IMR-90 (cell line): Measurements from ENCODE around the gene DAAM2. TPM values are rescaled to one million over a fixed set of nuclear protein-coding genes. Genes with fewer than 3 reads are reported as not detected.
A peak's percentile ranks its signal among the peaks of the same experiment; 100 is the strongest.

ENCODE experiments used
- ATAC-seq: fragments of 200-7000 bp; cut with Tn5 transposase; 2 replicates; pipeline ENCODE4 v1.9.1; 2020; ENCODE audit warnings: low read depth, mild to moderate bottlenecking, moderate library complexity
- BruUV-seq: library from RNA; stranded (reverse); fragments of 400-500 nt; replicated peaks from 2 replicates; lab custom pipeline; 2021; lab: Mats Ljungman, UMichigan
- CTCF ChIA-PET: fragments of 300-600 bp; formaldehyde crosslinking; extraction: SDS; loops from one replicate; lab custom pipeline; 2021; ENCODE audit warnings: antibody characterized with exemption; lab: Yijun Ruan, JAX
- POLR2A ChIA-PET: fragments of 300-600 bp; sonication (Branson Sonifier 250); formaldehyde crosslinking; loops from one replicate; lab custom pipeline; 2022; ENCODE audit warnings: antibody characterized with exemption; ENCODE audit not compliant: unreplicated experiment; lab: Charles Lee
- DNase-seq: peaks from one replicate; pipeline ENCODE4 v3.0.0; 2013
- H2AFZ ChIP-seq: replicated peaks from 2 replicates; pipeline ENCODE3; 2013; ENCODE audit warnings: low read length, mild to moderate bottlenecking; ENCODE audit not compliant: poor library complexity
- H2AK5ac ChIP-seq: 2 replicates; pipeline ENCODE4 v1.6.1; 2013; ENCODE audit warnings: low read depth, low read length, inconsistent platforms
- H2AK9ac ChIP-seq: replicated peaks from 2 replicates; pipeline ENCODE3; 2013; ENCODE audit warnings: mild to moderate bottlenecking, low read depth, low read length, moderate library complexity; ENCODE audit not compliant: poor library complexity
- H2BK120ac ChIP-seq: 2 replicates; pipeline ENCODE4 v1.6.1; 2013; ENCODE audit warnings: low read depth, low read length, inconsistent platforms
- H2BK15ac ChIP-seq: 3 replicates; pipeline ENCODE4 v1.6.1; 2013; ENCODE audit warnings: low read depth, low read length, inconsistent platforms
- H2BK20ac ChIP-seq: 2 replicates; pipeline ENCODE4 v1.6.1; 2013; ENCODE audit warnings: low read depth, mild to moderate bottlenecking, inconsistent platforms, low read length, moderate library complexity
- H2BK5ac ChIP-seq: 2 replicates; pipeline ENCODE4 v1.6.1; 2013; ENCODE audit warnings: mild to moderate bottlenecking, low read depth, low read length, inconsistent platforms; ENCODE audit not compliant: poor library complexity, severe bottlenecking
- H3K14ac ChIP-seq: replicated peaks from 2 replicates; pipeline ENCODE4 v1.6.1; 2013; ENCODE audit warnings: low read depth, low read length, inconsistent platforms
- H3K18ac ChIP-seq: 2 replicates; pipeline ENCODE4 v1.6.1; 2013; ENCODE audit warnings: low read depth, low read length, control low read depth
- H3K23ac ChIP-seq: 2 replicates; pipeline ENCODE4 v1.6.1; 2013; ENCODE audit warnings: low read depth, low read length, inconsistent platforms
- H3K27ac ChIP-seq: 2 replicates; pipeline ENCODE4 v1.5.1; 2013; ENCODE audit warnings: mild to moderate bottlenecking, control low read depth, low read length; ENCODE audit not compliant: insufficient read depth
- H3K27me3 ChIP-seq: 2 replicates; pipeline ENCODE4 v1.6.1; 2013; ENCODE audit warnings: low read length; ENCODE audit not compliant: control insufficient read depth, insufficient read depth
- H3K36me3 ChIP-seq: 2 replicates; pipeline ENCODE4 v1.6.1; 2013; ENCODE audit warnings: low read length, mixed read lengths; ENCODE audit not compliant: control insufficient read depth, insufficient read depth
- H3K4ac ChIP-seq: 2 replicates; pipeline ENCODE4 v1.6.1; 2013; ENCODE audit warnings: low read depth, low read length, inconsistent platforms
- H3K4me1 ChIP-seq: 2 replicates; pipeline ENCODE4 v1.6.1; 2013; ENCODE audit warnings: low read length, mixed read lengths; ENCODE audit not compliant: control insufficient read depth, insufficient read depth
- H3K4me2 ChIP-seq: 2 replicates; pipeline ENCODE4 v1.6.1; 2013; ENCODE audit warnings: low read depth, mild to moderate bottlenecking, control low read depth, low read length, moderate library complexity
- H3K4me3 ChIP-seq: 2 replicates; pipeline ENCODE4 v1.5.1; 2013; ENCODE audit warnings: low read depth, mild to moderate bottlenecking, control low read depth, low read length, moderate library complexity; ENCODE audit not compliant: insufficient read depth
- H3K56ac ChIP-seq: 2 replicates; pipeline ENCODE4 v1.6.1; 2013; ENCODE audit warnings: low read length, inconsistent platforms; ENCODE audit not compliant: insufficient read depth; ENCODE audit errors: extremely low read depth
- H3K79me1 ChIP-seq, 2 experiments: 2 replicates each; pipeline ENCODE4 v1.6.1; 2013; ENCODE audit warnings: low read length in 2 of 2, inconsistent platforms in 1 of 2, low read depth in 1 of 2
- H3K9ac ChIP-seq: 2 replicates; pipeline ENCODE4 v1.6.1; 2013; ENCODE audit warnings: low read depth, low read length, control low read depth
- H3K9me1 ChIP-seq: 2 replicates; pipeline ENCODE4 v1.6.1; 2013; ENCODE audit warnings: low read length, inconsistent platforms; ENCODE audit not compliant: insufficient read depth
- H3K9me3 ChIP-seq: 2 replicates; pipeline ENCODE4 v1.6.1; 2013; ENCODE audit warnings: low read length; ENCODE audit not compliant: control insufficient read depth, insufficient read depth
- H4K20me1 ChIP-seq: 2 replicates; pipeline ENCODE4 v1.6.1; 2013; ENCODE audit warnings: low read length, inconsistent platforms; ENCODE audit not compliant: insufficient read depth
- H4K5ac ChIP-seq: 2 replicates; pipeline ENCODE4 v1.6.1; 2013; ENCODE audit warnings: mild to moderate bottlenecking, low read depth, low read length, control low read depth
- H4K8ac ChIP-seq, 2 experiments: 2 replicates each; pipeline ENCODE4 v1.6.1; 2013; ENCODE audit warnings: low read depth in 2 of 2, low read length in 2 of 2, control low read depth in 1 of 2, inconsistent platforms in 1 of 2
- H4K91ac ChIP-seq: 2 replicates; pipeline ENCODE4 v1.6.1; 2013; ENCODE audit warnings: low read depth, low read length, inconsistent platforms; ENCODE audit not compliant: insufficient read depth
- BHLHE40 ChIP-seq: fragments of 150-350 bp; IDR thresholded peaks from 2 replicates; pipeline ENCODE4 v1.6.1; 2016; ENCODE audit warnings: mild to moderate bottlenecking, low read depth, low read length
- CEBPB ChIP-seq: IDR thresholded peaks from 2 replicates; pipeline ENCODE4 v1.6.1; 2012; ENCODE audit warnings: low read depth, low read length, improper control_type of control experiment
- CHD1 ChIP-seq: IDR thresholded peaks from 2 replicates; pipeline ENCODE4 v1.6.1; 2012; ENCODE audit warnings: low read depth, low read length, improper control_type of control experiment
- ELK1 ChIP-seq: fragments of 150-350 bp; IDR thresholded peaks from 2 replicates; pipeline ENCODE4 v1.6.1; 2016; ENCODE audit warnings: low read depth, mild to moderate bottlenecking, low read length, moderate library complexity, borderline replicate concordance
- FOS ChIP-seq: fragments of 150-350 bp; IDR thresholded peaks from 2 replicates; pipeline ENCODE4 v1.6.1; 2016; ENCODE audit warnings: low read depth, low read length
- MAFK ChIP-seq: IDR thresholded peaks from 2 replicates; pipeline ENCODE4 v1.6.1; 2012; ENCODE audit warnings: low read depth, low read length, improper control_type of control experiment
- MAZ ChIP-seq: IDR thresholded peaks from 2 replicates; pipeline ENCODE4 v1.6.1; 2012; ENCODE audit warnings: low read depth, mild to moderate bottlenecking, low read length, improper control_type of control experiment, moderate library complexity, borderline replicate concordance
- MXI1 ChIP-seq: IDR thresholded peaks from 2 replicates; pipeline ENCODE4 v1.6.1; 2012; ENCODE audit warnings: low read depth, mild to moderate bottlenecking, low read length, moderate library complexity, borderline replicate concordance
- NFE2L2 ChIP-seq: fragments of 150-350 bp; IDR thresholded peaks from 2 replicates; pipeline ENCODE4 v1.6.1; 2016; ENCODE audit warnings: low read depth, mild to moderate bottlenecking, low read length
- POLR2A ChIP-seq: IDR thresholded peaks from 2 replicates; pipeline ENCODE4 v1.6.1; 2012; ENCODE audit warnings: mild to moderate bottlenecking, low read depth, low read length
- RAD21 ChIP-seq: IDR thresholded peaks from 2 replicates; pipeline ENCODE4 v1.6.1; 2012; ENCODE audit warnings: low read length, improper control_type of control experiment
- RCOR1 ChIP-seq: IDR thresholded peaks from 2 replicates; pipeline ENCODE4 v1.6.1; 2012; ENCODE audit warnings: mild to moderate bottlenecking, low read length, improper control_type of control experiment; ENCODE audit not compliant: insufficient replicate concordance
- RFX5 ChIP-seq: IDR thresholded peaks from 2 replicates; pipeline ENCODE4 v1.8.0; 2012; ENCODE audit warnings: low read depth, mild to moderate bottlenecking, low read length, moderate library complexity
- SMC3 ChIP-seq: fragments of 150-350 bp; IDR thresholded peaks from 2 replicates; pipeline ENCODE4 v1.6.1; 2016; ENCODE audit warnings: low read depth, mild to moderate bottlenecking, antibody characterized with exemption, low read length, moderate library complexity
- USF2 ChIP-seq: fragments of 150-350 bp; IDR thresholded peaks from 2 replicates; pipeline ENCODE4 v1.6.1; 2017; ENCODE audit warnings: mild to moderate bottlenecking, antibody characterized with exemption, low read length, low read depth
- WGBS, 2 experiments: methylation state at CpG; one replicate each; pipeline versions ENCODE4 v1.1.5 to v1.1.7; 2013; ENCODE audit warnings: missing lambda C conversion rate in 2 of 2; ENCODE audit not compliant: insufficient read length in 1 of 2; ENCODE audit errors: extremely low coverage in 2 of 2; 5-methylcytosine and 5-hydroxymethylcytosine counted together
- dilution Hi-C: fragments of 300-500 bp; cut with HindIII; formaldehyde crosslinking; loops from one replicate; pipeline ENCODE4 v1.14.3; 2018; ENCODE audit warnings: low sequenced_read_pairs; ENCODE audit not compliant: unreplicated experiment
- in situ Hi-C: fragments of 300-500 bp; cut with MboI; formaldehyde crosslinking; loops from 3 replicates; pipeline ENCODE4 v1.14.3; 2019; ENCODE audit warnings: low sequenced_read_pairs, inconsistent platforms, mixed read lengths
- intact Hi-C: fragments of 100-400 bp; cut with micrococcal nuclease; formaldehyde crosslinking; loops from 2 replicates; pipeline ENCODE4 v1.10.0; 2022
- polyA plus RNA-seq, 3 experiments: library from polyadenylated mRNA; depleted of rRNA; stranded (reverse); fragments of >200 nt; gene quantifications; 2 replicates each; pipeline ENCODE4 v1.2.3, GENCODE V29; 2012; ENCODE audit warnings: low replicate concordance in 1 of 3
- total RNA-seq: library from RNA; depleted of rRNA; stranded (reverse); fragments of >200 nt; gene quantifications from 2 replicates; pipeline ENCODE4 v1.2.3, GENCODE V29; 2012
- TF ChIP-seq, protein P1 (sequence below): conservative IDR thresholded peaks from 2 replicates; pipeline ENCODE4 v1.5.1; 2012; ENCODE audit warnings: mild to moderate bottlenecking, low read depth, low read length, improper control_type of control experiment

DAAM2 gene
- total and polyA plus RNA-seq, 2 of the 4 experiments (the other 2 are of a cell fraction): 11.2 to 12.9 TPM

DNA sequence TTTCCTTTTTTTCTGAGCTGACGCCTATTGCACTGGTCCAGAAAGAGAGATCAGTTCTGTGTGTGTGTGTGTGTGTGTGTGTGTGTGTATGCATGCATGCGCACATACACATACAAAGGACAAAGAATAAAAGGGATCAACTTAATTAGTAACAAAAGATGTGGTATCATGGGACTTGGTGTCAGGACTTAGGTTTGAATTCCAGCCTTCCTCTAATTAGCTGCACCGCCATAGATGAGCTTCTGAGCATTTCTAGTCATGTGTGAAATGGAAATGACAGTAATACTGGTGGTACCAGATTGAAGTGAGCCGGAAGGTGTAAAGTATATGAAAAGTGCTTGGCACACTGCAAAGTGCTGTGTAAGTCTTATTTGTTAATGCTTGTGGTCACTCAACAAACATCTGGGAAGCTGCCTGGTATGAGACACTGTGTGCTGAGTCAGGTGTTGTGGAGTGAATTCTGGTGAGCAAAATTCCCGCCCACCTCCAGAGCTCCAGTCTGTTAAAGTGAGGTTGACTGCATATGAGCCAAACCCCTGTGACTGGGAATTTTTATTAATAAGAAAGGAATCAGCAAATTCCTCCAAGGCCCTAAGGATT is 12.4 kb downstream of the DAAM2 start:
- no peaks in the 10 kb centered on the region for H3K36me3 ChIP-seq
- H2BK20ac ChIP-seq: no peak overlapping the region
- no CpG with 5 or more reads among the region's 5 CpGs for WGBS, 2 experiments
- no peak overlapping the region for H2BK15ac ChIP-seq
- in situ Hi-C loops: no loop called here
- H3K23ac ChIP-seq: no peak overlapping the region
- H2BK120ac ChIP-seq: no peak overlapping the region; the same call in 1 of the 2 replicates
- no peak overlapping the region for H2AK5ac ChIP-seq
- H3K4me2 ChIP-seq: no peak overlapping the region
- H4K91ac ChIP-seq: no peak overlapping the region
- no peak overlapping the region for H3K56ac ChIP-seq
- peaks cover 14% of the 10 kb centered on the region for H3K4me1 ChIP-seq
- DNase-seq: peak; percentile 77
- H3K9me3 ChIP-seq: no peaks in the 10 kb centered on the region
- intact Hi-C loops: no loop called here
- dilution Hi-C loops: no loop called here
- H3K4ac ChIP-seq: no peak overlapping the region
- no peak overlapping the region for H3K14ac ChIP-seq
- H3K9me1 ChIP-seq: peaks cover 4% of the 10 kb centered on the region; the same call in 1 of the 2 replicates
- no peak overlapping the region for H3K9ac ChIP-seq
- BruUV-seq: no TSS peak
- H4K8ac ChIP-seq: no peak overlapping the region
- CTCF ChIA-PET: no interaction called here
- no peak overlapping the region for H3K4me3 ChIP-seq
- H2BK5ac ChIP-seq: no peak overlapping the region
- no peak overlapping the region for H3K18ac ChIP-seq
- H4K5ac ChIP-seq: no peak overlapping the region
- H3K79me1 ChIP-seq: peaks cover 5 to 13% of the 10 kb centered on the region in 2 experiments; a peak in 2 of 4 replicates
- no peaks in the 10 kb centered on the region for H3K27me3 ChIP-seq
- no peaks in the 10 kb centered on the region for H4K20me1 ChIP-seq
- no peak; the same call in 1 of the 2 replicates for ATAC-seq
- POLR2A ChIA-PET: no interaction called here
- TF ChIP-seq RFX5 (no peak), ELK1 (no peak), MAFK (peak; percentile 88), MAZ (no peak), MXI1 (no peak), RAD21 (no peak), FOS (no peak), SMC3 (no peak), USF2 (no peak), CHD1 (no peak), NFE2L2 (peak; percentile 25; the same call in 1 of the 2 replicates), POLR2A (no peak), RCOR1 (no peak), BHLHE40 (no peak), CEBPB (no peak)
- TF ChIP-seq, protein P1, sequence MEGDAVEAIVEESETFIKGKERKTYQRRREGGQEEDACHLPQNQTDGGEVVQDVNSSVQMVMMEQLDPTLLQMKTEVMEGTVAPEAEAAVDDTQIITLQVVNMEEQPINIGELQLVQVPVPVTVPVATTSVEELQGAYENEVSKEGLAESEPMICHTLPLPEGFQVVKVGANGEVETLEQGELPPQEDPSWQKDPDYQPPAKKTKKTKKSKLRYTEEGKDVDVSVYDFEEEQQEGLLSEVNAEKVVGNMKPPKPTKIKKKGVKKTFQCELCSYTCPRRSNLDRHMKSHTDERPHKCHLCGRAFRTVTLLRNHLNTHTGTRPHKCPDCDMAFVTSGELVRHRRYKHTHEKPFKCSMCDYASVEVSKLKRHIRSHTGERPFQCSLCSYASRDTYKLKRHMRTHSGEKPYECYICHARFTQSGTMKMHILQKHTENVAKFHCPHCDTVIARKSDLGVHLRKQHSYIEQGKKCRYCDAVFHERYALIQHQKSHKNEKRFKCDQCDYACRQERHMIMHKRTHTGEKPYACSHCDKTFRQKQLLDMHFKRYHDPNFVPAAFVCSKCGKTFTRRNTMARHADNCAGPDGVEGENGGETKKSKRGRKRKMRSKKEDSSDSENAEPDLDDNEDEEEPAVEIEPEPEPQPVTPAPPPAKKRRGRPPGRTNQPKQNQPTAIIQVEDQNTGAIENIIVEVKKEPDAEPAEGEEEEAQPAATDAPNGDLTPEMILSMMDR: no peak
- H2AK9ac ChIP-seq: no peak overlapping the region
- no peak overlapping the region for H2AFZ ChIP-seq
- no peak overlapping the region for H3K27ac ChIP-seq
